ENCODE results near the gene KCNK15. TPM values are rescaled to one million over a fixed set of nuclear protein-coding genes. Genes with fewer than 3 reads are reported as not detected.

KCNK15 gene
- total and polyA plus RNA-seq, 9 of the 15 experiments (the other 6 are each of a cell fraction or from before 2014, with no cell fraction given), result 0.03 to 0.30 (median 0.17) TPM; not detected in 5

GRCh38 chr20:44727039-44727438, 18.6 kb upstream of the KCNK15 start:
- no peaks in the 10 kb centered on the region for H3K79me2 ChIP-seq (ENCODE audit: control insufficient read depth, insufficient read depth, low read length)
- H3K36me3 ChIP-seq (ENCODE audit: control insufficient read depth, insufficient read depth, low read length), result no peaks in the 10 kb centered on the region
- peaks cover 13% of the 10 kb centered on the region; the same call in 1 of the 2 replicates for H4K20me1 ChIP-seq (replicated peaks; ENCODE audit: control insufficient read depth, insufficient read depth, low read length)
- H3K4me3 ChIP-seq, result no peak overlapping the region
- in situ Hi-C loops (cut with MboI), result no loop called here
- ATAC-seq (peak; percentile 73), DNase-seq (ENCODE audit: extremely low read depth in 1 of 4, low spot score in 3 of 4) (no peak), FAIRE-seq (no peak)
- no peak overlapping the region for H2AFZ ChIP-seq (ENCODE audit: low read depth, low read length)
- no peak overlapping the region for H3K27ac ChIP-seq (ENCODE audit: extremely low read depth, low read depth, low read length)
- 2% methylated on average over 11 of the region's 11 CpGs for WGBS (ENCODE audit: insufficient coverage, low coverage, missing lambda C conversion rate)
- H3K9me3 ChIP-seq (replicated peaks; ENCODE audit: control insufficient read depth, insufficient read depth, low read depth, low read length), result no peaks in the 10 kb centered on the region
- H3K4me2 ChIP-seq (ENCODE audit: insufficient read depth, low read length), result no peak overlapping the region
- peaks cover 0 to 10% of the 10 kb centered on the region in 2 experiments; a peak in 2 of 5 replicates for H3K4me1 ChIP-seq (replicated peaks in 1 of 2; ENCODE audit: control insufficient read depth in 2 of 2, insufficient read depth in 2 of 2, low read length in 2 of 2)
- ChIA-PET CTCF (ENCODE audit: low intra/inter-chr PET ratio) (no interaction called here), POLR2A (interaction anchor here (1.1 kb wide), 1 partner anchor 15 kb away, joined by 3 read pairs; no protein-coding TSS in a partner anchor)
- peaks cover 36 to 71% of the 10 kb centered on the region in 2 experiments for H3K27me3 ChIP-seq (ENCODE audit: control insufficient read depth in 2 of 2, insufficient read depth in 2 of 2, low read length in 2 of 2)
- H3K9me1 ChIP-seq (ENCODE audit: control insufficient read depth, insufficient read depth, low read length), result no peaks in the 10 kb centered on the region
- no peak overlapping the region for H3K9ac ChIP-seq (ENCODE audit: insufficient read depth in 1 of 2, low read depth in 2 of 2, low read length in 2 of 2)
- intact Hi-C loops (cut with micrococcal nuclease), result no loop called here
- no TSS peak for BruUV-seq (replicated peaks)
- TF ChIP-seq FUS (optimal IDR thresholded peaks at IDR 0.05; ENCODE audit: low read depth, low read length) (no peak), CTCFL (IDR thresholded peaks at IDR 0.05; ENCODE audit: borderline replicate concordance, insufficient read depth, low read depth, low read length, poor library complexity, severe bottlenecking) (peak; percentile 51), KDM1A (IDR thresholded peaks at IDR 0.05) (no peak), CTCF (IDR thresholded peaks at IDR 0.05 in 2 of 3, conservative IDR thresholded peaks at IDR 0.05 in 1 of 3; ENCODE audit: insufficient read depth in 2 of 3, low read depth in 1 of 3, low read length in 3 of 3) (peak; percentile 33 to 64 (median 38); a peak in 5 of 6 replicates)
